Ascending aorta (tissue), 2 donors: ENCODE data around the gene DHX35. TPM values are rescaled to one million over a fixed set of nuclear protein-coding genes. Genes with fewer than 3 reads are reported as not detected.

Experiments
- DNase-seq, 2 donors: peaks; one replicate each; pipeline ENCODE4 v3.0.0-alpha.2; 2019; ENCODE audit warnings: low spot score in 2 of 2
- H3K27ac ChIP-seq, 2 donors: fragments of 200-600 bp; sonication (generic); one replicate each; pipeline ENCODE4 v1.5.1; 2016 to 2017; ENCODE audit warnings: mild to moderate bottlenecking in 1 of 2
- H3K27me3 ChIP-seq: fragments of 200-600 bp; sonication (generic); one replicate; pipeline ENCODE4 v1.5.1; 2017
- H3K36me3 ChIP-seq, 2 donors: fragments of 200-600 bp; sonication (generic); one replicate each; pipeline ENCODE4 v1.5.1; 2016
- H3K4me1 ChIP-seq, 2 donors: fragments of 200-600 bp; sonication (generic); one replicate each; pipeline ENCODE4 v1.5.1; 2016 to 2017; ENCODE audit warnings: mild to moderate bottlenecking in 1 of 2
- H3K4me3 ChIP-seq, 2 donors: fragments of 200-600 bp; sonication (generic); one replicate each; pipeline ENCODE4 v1.5.1; 2016 to 2017; ENCODE audit warnings: mild to moderate bottlenecking in 1 of 2
- H3K9me3 ChIP-seq, 2 donors: fragments of 200-600 bp; sonication (generic); one replicate each; pipeline ENCODE4 v1.5.1; 2016
- intact Hi-C: fragments of 100-400 bp; cut with DNase I; formaldehyde crosslinking; loops from one replicate; pipeline ENCODE4 v1.15.1; 2023
- total RNA-seq: library from RNA; depleted of rRNA; stranded (reverse); fragments of >200 nt; gene quantifications from one replicate; pipeline ENCODE4 v1.1.0, GENCODE V29; 2016
- TF ChIP-seq, protein P1 (sequence below), 3 experiments: fragments of 200-600 bp in 2 of 3; fragments of 450-650 bp in 1 of 3; sonication (generic) in 2 of 3; IDR thresholded peaks; one replicate each; pipeline ENCODE4 v1.5.1; 2016 to 2019; ENCODE audit warnings: antibody characterized with exemption in 3 of 3, mild to moderate bottlenecking in 1 of 3, moderate library complexity in 1 of 3

DHX35 gene
- total RNA-seq, 1 donor from 2014 or later = 35.3 TPM

GRCh38 chr20:39066471-39067242, 104.5 kb downstream of the DHX35 start:
- DNase-seq = no peak
- no peaks in the 10 kb centered on the region for H3K27me3 ChIP-seq
- H3K4me1 ChIP-seq = no peaks in the 10 kb centered on the region
- H3K4me3 ChIP-seq = no peak overlapping the region
- H3K9me3 ChIP-seq = no peaks in the 10 kb centered on the region
- TF ChIP-seq, protein P1, sequence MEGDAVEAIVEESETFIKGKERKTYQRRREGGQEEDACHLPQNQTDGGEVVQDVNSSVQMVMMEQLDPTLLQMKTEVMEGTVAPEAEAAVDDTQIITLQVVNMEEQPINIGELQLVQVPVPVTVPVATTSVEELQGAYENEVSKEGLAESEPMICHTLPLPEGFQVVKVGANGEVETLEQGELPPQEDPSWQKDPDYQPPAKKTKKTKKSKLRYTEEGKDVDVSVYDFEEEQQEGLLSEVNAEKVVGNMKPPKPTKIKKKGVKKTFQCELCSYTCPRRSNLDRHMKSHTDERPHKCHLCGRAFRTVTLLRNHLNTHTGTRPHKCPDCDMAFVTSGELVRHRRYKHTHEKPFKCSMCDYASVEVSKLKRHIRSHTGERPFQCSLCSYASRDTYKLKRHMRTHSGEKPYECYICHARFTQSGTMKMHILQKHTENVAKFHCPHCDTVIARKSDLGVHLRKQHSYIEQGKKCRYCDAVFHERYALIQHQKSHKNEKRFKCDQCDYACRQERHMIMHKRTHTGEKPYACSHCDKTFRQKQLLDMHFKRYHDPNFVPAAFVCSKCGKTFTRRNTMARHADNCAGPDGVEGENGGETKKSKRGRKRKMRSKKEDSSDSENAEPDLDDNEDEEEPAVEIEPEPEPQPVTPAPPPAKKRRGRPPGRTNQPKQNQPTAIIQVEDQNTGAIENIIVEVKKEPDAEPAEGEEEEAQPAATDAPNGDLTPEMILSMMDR (IDR thresholded peaks at IDR 0.05) = no peak
- intact Hi-C loops = no loop called here
- H3K36me3 ChIP-seq = no peaks in the 10 kb centered on the region
- no peak overlapping the region for H3K27ac ChIP-seq

- Histone ChIP-seq H3K27me3 (no peaks in the 10 kb centered on the region), H3K4me3 (no peak overlapping the region), H3K4me1 (no peaks in the 10 kb centered on the region), H3K27ac (no peak overlapping the region), H3K36me3 (no peaks in the 10 kb centered on the region), H3K9me3 (no peaks in the 10 kb centered on the region)
- intact Hi-C loops = no loop called here
- no peak for DNase-seq
- TF ChIP-seq, protein P1 (IDR thresholded peaks at IDR 0.05) = no peak
These were observed 105.5 kb downstream of the DHX35 start for GRCh38 chr20:39067526-39068216.

DNA sequence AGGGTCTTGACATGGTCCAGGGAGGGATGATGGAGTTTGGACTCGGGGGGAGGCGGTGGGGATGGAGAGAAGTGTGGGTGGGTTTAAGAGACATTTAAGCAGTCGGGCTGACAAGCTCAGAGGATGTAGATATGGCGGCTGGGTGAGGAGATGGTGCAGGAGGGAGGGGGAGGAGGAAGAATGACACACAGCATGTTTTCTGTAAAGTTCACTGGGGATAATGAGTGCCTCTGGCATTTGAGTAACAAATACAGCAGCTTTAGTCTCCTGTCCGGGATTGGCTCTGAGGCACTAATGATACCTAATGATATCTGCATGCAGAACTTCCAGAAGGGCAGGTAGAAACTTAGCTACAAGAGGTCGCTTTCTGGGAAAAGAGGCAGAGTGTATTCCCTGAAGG, 107.8 kb downstream of the DHX35 start:
- Histone ChIP-seq H3K27ac (no peak overlapping the region), H3K36me3 (no peaks in the 10 kb centered on the region), H3K9me3 (no peaks in the 10 kb centered on the region), H3K4me3 (no peak overlapping the region), H3K4me1 (no peaks in the 10 kb centered on the region), H3K27me3 (no peaks in the 10 kb centered on the region)
- intact Hi-C loops = no loop called here
- DNase-seq = no peak
- TF ChIP-seq, protein P1 (IDR thresholded peaks at IDR 0.05) = no peak

- no peaks in the 10 kb centered on the region for H3K27me3 ChIP-seq
- no peaks in the 10 kb centered on the region for H3K9me3 ChIP-seq
- H3K27ac ChIP-seq = no peak overlapping the region
- intact Hi-C loops = no loop called here
- TF ChIP-seq, protein P1 (IDR thresholded peaks at IDR 0.05) = no peak
- H3K36me3 ChIP-seq = no peaks in the 10 kb centered on the region
- H3K4me3 ChIP-seq = no peak overlapping the region
- no peaks in the 10 kb centered on the region for H3K4me1 ChIP-seq
- DNase-seq = no peak
These were observed 108.5 kb downstream of the DHX35 start for GRCh38 chr20:39070484-39071231.

DNA sequence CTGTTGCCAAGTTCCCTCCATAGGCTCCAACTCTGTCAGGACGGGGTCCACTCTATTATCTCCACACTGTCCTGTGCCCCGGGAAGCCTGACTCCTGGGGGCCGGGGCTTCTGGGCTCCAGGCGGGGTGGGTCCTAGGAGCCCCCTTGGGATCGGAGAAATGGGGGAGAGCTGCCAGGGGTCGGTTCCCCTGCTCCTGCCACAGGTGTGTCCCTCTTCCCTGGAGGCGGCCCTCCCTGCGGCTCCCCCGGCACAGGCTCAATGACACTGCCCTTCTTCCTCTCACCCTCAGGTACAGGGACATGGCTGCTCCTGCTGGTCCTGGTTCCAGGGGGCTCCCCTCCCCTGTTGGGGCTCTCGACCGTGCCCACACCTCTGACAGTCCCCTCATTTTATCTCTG, 110.0 kb downstream of the DHX35 start:
- Histone ChIP-seq H3K27ac (no peak overlapping the region), H3K27me3 (no peaks in the 10 kb centered on the region), H3K9me3 (no peaks in the 10 kb centered on the region), H3K4me1 (no peaks in the 10 kb centered on the region), H3K36me3 (no peaks in the 10 kb centered on the region), H3K4me3 (no peak overlapping the region)
- DNase-seq = no peak
- intact Hi-C loops = no loop called here
- TF ChIP-seq, protein P1 (IDR thresholded peaks at IDR 0.05) = no peak
